Neural progenitor cell (in vitro differentiated cells): ENCODE results near the gene CSTA.

Source experiments
- EZH2 ChIP-seq: fragments of 200-600 bp; sonication (generic); IDR thresholded peaks from 2 replicates; pipeline ENCODE4 v1.6.1; 2017; ENCODE audit warnings: antibody characterized with exemption, mild to moderate bottlenecking, moderate library complexity
- TF ChIP-seq, protein P1 (sequence below): fragments of 200-600 bp; sonication (generic); IDR thresholded peaks from 2 replicates; pipeline ENCODE4 v1.5.1; 2017; ENCODE audit warnings: antibody characterized with exemption, mild to moderate bottlenecking

DNA sequence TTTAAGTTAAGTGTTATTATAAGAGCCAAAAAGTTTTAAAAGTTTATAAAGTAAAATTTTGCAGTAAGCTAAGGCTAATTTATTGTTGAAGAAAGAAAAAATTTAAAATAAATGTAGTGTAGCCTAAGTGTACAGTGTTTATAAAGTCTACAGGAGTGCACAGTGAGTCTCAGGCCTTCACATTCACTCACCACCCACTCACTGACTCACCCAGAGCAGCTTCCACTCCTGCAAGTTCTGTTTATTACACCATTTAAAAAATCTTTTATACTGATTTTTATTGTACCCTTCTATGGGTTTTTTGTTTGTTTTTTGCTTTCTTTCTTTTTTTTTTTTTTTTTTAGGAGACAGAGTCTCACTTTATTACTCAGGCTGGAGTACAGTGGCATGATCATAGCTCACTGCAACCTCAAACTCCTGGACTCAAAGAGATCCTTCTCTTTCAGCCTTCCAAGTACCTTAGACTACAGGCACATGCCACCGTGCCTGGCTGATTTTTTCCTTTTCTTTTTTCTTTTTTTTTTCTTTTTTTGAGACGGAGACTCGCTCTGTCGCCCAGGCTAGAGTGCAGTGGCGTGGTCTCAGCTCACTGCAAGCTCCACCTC is 25.9 kb downstream of the CSTA start:
- no peak for TF ChIP-seq EZH2
- TF ChIP-seq, protein P1, sequence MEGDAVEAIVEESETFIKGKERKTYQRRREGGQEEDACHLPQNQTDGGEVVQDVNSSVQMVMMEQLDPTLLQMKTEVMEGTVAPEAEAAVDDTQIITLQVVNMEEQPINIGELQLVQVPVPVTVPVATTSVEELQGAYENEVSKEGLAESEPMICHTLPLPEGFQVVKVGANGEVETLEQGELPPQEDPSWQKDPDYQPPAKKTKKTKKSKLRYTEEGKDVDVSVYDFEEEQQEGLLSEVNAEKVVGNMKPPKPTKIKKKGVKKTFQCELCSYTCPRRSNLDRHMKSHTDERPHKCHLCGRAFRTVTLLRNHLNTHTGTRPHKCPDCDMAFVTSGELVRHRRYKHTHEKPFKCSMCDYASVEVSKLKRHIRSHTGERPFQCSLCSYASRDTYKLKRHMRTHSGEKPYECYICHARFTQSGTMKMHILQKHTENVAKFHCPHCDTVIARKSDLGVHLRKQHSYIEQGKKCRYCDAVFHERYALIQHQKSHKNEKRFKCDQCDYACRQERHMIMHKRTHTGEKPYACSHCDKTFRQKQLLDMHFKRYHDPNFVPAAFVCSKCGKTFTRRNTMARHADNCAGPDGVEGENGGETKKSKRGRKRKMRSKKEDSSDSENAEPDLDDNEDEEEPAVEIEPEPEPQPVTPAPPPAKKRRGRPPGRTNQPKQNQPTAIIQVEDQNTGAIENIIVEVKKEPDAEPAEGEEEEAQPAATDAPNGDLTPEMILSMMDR = no peak
